H1 (cell line): ENCODE results near the gene HADHA. TPM values are rescaled to one million over a fixed set of nuclear protein-coding genes. Genes with fewer than 3 reads are reported as not detected.

ENCODE experiments used
- CTCF ChIA-PET: fragments of 300-600 bp; sonication (Branson Sonifier 250); formaldehyde crosslinking; loops from one replicate; lab custom pipeline; 2021; ENCODE audit not compliant: partially characterized antibody; lab: Charles Lee
- POLR2A ChIA-PET: fragments of 300-600 bp; sonication (Branson Sonifier 250); formaldehyde crosslinking; loops from one replicate; lab custom pipeline; 2021; ENCODE audit warnings: inconsistent platforms; ENCODE audit not compliant: partially characterized antibody; lab: Charles Lee
- DNase-seq, 2 experiments: peaks; one replicate each; pipeline versions ENCODE4 v3.0.0 to v3.0.0-alpha.2; 2010 to 2022; ENCODE audit warnings: low spot score in 2 of 2, low read depth in 1 of 2, mixed read lengths in 1 of 2
- FAIRE-seq: peaks from 2 replicates; lab custom pipeline; 2011; peaks lifted over from hg19 to GRCh38; lab: Jason Lieb, UNC
- H2AFZ ChIP-seq: 2 replicates; pipeline ENCODE4 v1.8.1; 2012; ENCODE audit warnings: low read length, inconsistent platforms
- H2AK5ac ChIP-seq: 2 replicates; pipeline ENCODE4 v1.6.1; 2013; ENCODE audit warnings: low read depth, low read length
- H2BK120ac ChIP-seq: replicated peaks from 2 replicates; pipeline ENCODE3; 2013; ENCODE audit warnings: low read depth, low read length, inconsistent platforms
- H2BK12ac ChIP-seq: 2 replicates; pipeline ENCODE4 v1.6.1; 2013; ENCODE audit warnings: low read depth, low read length
- H2BK15ac ChIP-seq: 2 replicates; pipeline ENCODE4 v1.6.1; 2013; ENCODE audit warnings: low read length
- H2BK20ac ChIP-seq: 2 replicates; pipeline ENCODE4 v1.6.1; 2013; ENCODE audit warnings: low read length
- H2BK5ac ChIP-seq: 2 replicates; pipeline ENCODE4 v1.6.1; 2013; ENCODE audit warnings: low read depth, low read length
- H3K14ac ChIP-seq: 2 replicates; pipeline ENCODE4 v1.6.1; 2013; ENCODE audit warnings: inconsistent platforms; ENCODE audit not compliant: insufficient read length
- H3K18ac ChIP-seq: 2 replicates; pipeline ENCODE4 v1.6.1; 2013; ENCODE audit warnings: low read length; ENCODE audit errors: extremely low read depth
- H3K23ac ChIP-seq: 2 replicates; pipeline ENCODE4 v1.6.1; 2013; ENCODE audit warnings: inconsistent platforms; ENCODE audit not compliant: insufficient read length
- H3K23me2 ChIP-seq: 2 replicates; pipeline ENCODE4 v1.6.1; 2013; ENCODE audit warnings: low read depth, low read length
- H3K27ac ChIP-seq: 2 replicates; pipeline ENCODE4 v1.6.1; 2011; ENCODE audit warnings: low read depth, low read length, inconsistent platforms
- H3K27me3 ChIP-seq, 4 experiments: replicated peaks in 1 of 4; 1 replicate in 1 of 4; 2 replicates in 3 of 4; pipeline versions ENCODE4 v1.6.1 to v1.8.1; 2011 to 2013; ENCODE audit warnings: low read length in 3 of 4, mild to moderate bottlenecking in 3 of 4, inconsistent platforms in 2 of 4, mixed read lengths in 2 of 4, moderate library complexity in 1 of 4; ENCODE audit not compliant: control insufficient read depth in 3 of 4, insufficient read depth in 3 of 4; ENCODE audit errors: extremely low read depth in 1 of 4
- H3K36me3 ChIP-seq, 4 experiments: 2 replicates each; pipeline versions ENCODE4 v1.6.1 to v1.8.1; 2011 to 2013; ENCODE audit warnings: mild to moderate bottlenecking in 4 of 4, low read length in 3 of 4, moderate library complexity in 2 of 4, control low read depth in 1 of 4, inconsistent platforms in 1 of 4; ENCODE audit not compliant: insufficient read depth in 4 of 4, control insufficient read depth in 2 of 4
- H3K4ac ChIP-seq: replicated peaks from 2 replicates; pipeline ENCODE3; 2013; ENCODE audit warnings: low read length, low read depth, mixed read lengths, inconsistent platforms; ENCODE audit not compliant: insufficient read length
- H3K4me1 ChIP-seq, 4 experiments: replicated peaks in 1 of 4; 1 replicate in 1 of 4; 2 replicates in 3 of 4; pipeline versions ENCODE4 v1.6.1 to v1.8.1; 2011 to 2013; ENCODE audit warnings: low read length in 3 of 4, inconsistent platforms in 2 of 4, mixed read lengths in 1 of 4; ENCODE audit not compliant: insufficient read depth in 4 of 4, control insufficient read depth in 3 of 4
- H3K4me2 ChIP-seq, 2 experiments: 2 replicates each; pipeline versions ENCODE4 v1.6.1 to v1.8.1; 2011 to 2013; ENCODE audit warnings: low read depth in 2 of 2, low read length in 2 of 2, control low read depth in 1 of 2, inconsistent platforms in 1 of 2, mild to moderate bottlenecking in 1 of 2; ENCODE audit not compliant: insufficient read depth in 1 of 2
- H3K4me3 ChIP-seq, 4 experiments: fragments of 200-600, 300-600 bp in 1 of 4; sonication (generic), shearing (Covaris generic), sonication (Bioruptor Twin) in 1 of 4; 2 replicates each; pipeline versions ENCODE4 v1.5.1 to v1.8.1; 2011 to 2016; ENCODE audit warnings: low read length in 4 of 4, low read depth in 3 of 4, control low read depth in 2 of 4, inconsistent platforms in 2 of 4, mild to moderate bottlenecking in 2 of 4, mixed read lengths in 1 of 4, moderate library complexity in 1 of 4; ENCODE audit not compliant: insufficient read depth in 2 of 4; ENCODE audit errors: extremely low read depth in 1 of 4
- H3K56ac ChIP-seq: replicated peaks from 2 replicates; pipeline ENCODE3; 2013; ENCODE audit warnings: low read depth, mild to moderate bottlenecking, mixed read lengths, low read length, inconsistent platforms; ENCODE audit not compliant: insufficient read length
- H3K79me1 ChIP-seq: 2 replicates; pipeline ENCODE4 v1.6.1; 2013; ENCODE audit warnings: low read depth, low read length, control low read depth
- H3K79me2 ChIP-seq, 2 experiments: 2 replicates each; pipeline versions ENCODE4 v1.6.1 to v1.8.1; 2012 to 2013; ENCODE audit warnings: low read length in 2 of 2, mild to moderate bottlenecking in 2 of 2, inconsistent platforms in 1 of 2; ENCODE audit not compliant: insufficient read depth in 2 of 2, control insufficient read depth in 1 of 2
- H3K9ac ChIP-seq, 4 experiments: replicated peaks in 1 of 4; 1 replicate in 1 of 4; 2 replicates in 3 of 4; pipeline versions ENCODE4 v1.6.1 to v1.8.1; 2011 to 2013; ENCODE audit warnings: low read depth in 3 of 4, low read length in 3 of 4, control low read depth in 2 of 4, mild to moderate bottlenecking in 2 of 4, moderate library complexity in 2 of 4, inconsistent platforms in 1 of 4; ENCODE audit errors: extremely low read depth in 1 of 4
- H3K9me3 ChIP-seq, 2 experiments: 2 replicates each; pipeline versions ENCODE4 v1.6.1 to v1.8.1; 2012 to 2013; ENCODE audit warnings: mild to moderate bottlenecking in 2 of 2, moderate library complexity in 2 of 2, control low read depth in 1 of 2, inconsistent platforms in 1 of 2, low read depth in 1 of 2, low read length in 1 of 2, mixed read lengths in 1 of 2; ENCODE audit not compliant: insufficient read depth in 2 of 2
- H4K20me1 ChIP-seq, 2 experiments: replicated peaks in 1 of 2; 2 replicates each; pipeline versions ENCODE3 to v1.8.1; 2011 to 2013; ENCODE audit warnings: inconsistent platforms in 2 of 2, low read length in 2 of 2, mild to moderate bottlenecking in 1 of 2; ENCODE audit not compliant: insufficient read depth in 2 of 2, control insufficient read depth in 1 of 2
- H4K5ac ChIP-seq: 2 replicates; pipeline ENCODE4 v1.6.1; 2013; ENCODE audit warnings: low read length, low read depth, mixed read lengths, inconsistent platforms; ENCODE audit not compliant: insufficient read length
- H4K8ac ChIP-seq: 2 replicates; pipeline ENCODE4 v1.8.0; 2013; ENCODE audit warnings: mild to moderate bottlenecking, moderate library complexity, low read length, inconsistent platforms; ENCODE audit not compliant: insufficient read depth; ENCODE audit errors: extremely low read depth
- H4K91ac ChIP-seq: replicated peaks from 2 replicates; pipeline ENCODE3; 2013; ENCODE audit warnings: low read length, mixed read lengths, inconsistent platforms; ENCODE audit not compliant: insufficient read length
- BACH1 ChIP-seq: IDR thresholded peaks from 2 replicates; pipeline ENCODE4 v1.6.1; 2012; ENCODE audit warnings: low read length, improper control_type of control experiment
- CHD1 ChIP-seq: IDR thresholded peaks from 2 replicates; pipeline ENCODE4 v1.6.1; 2012; ENCODE audit warnings: low read depth, low read length, improper control_type of control experiment
- GABPA ChIP-seq: IDR thresholded peaks from 2 replicates; pipeline ENCODE4 v1.6.1; 2011; ENCODE audit warnings: mild to moderate bottlenecking, low read length, moderate library complexity, borderline replicate concordance; ENCODE audit not compliant: insufficient read depth
- GTF2F1 ChIP-seq: IDR thresholded peaks from 2 replicates; pipeline ENCODE4 v1.6.1; 2012; ENCODE audit warnings: low read depth, low read length, improper control_type of control experiment, borderline replicate concordance
- JUND ChIP-seq: IDR thresholded peaks from 2 replicates; pipeline ENCODE4 v1.6.1; 2011; ENCODE audit warnings: mild to moderate bottlenecking, improper control_type of control experiment, low read length
- PHF8 ChIP-seq: fragments of 200-600 bp; sonication (generic); conservative IDR thresholded peaks from 2 replicates; pipeline ENCODE4 v1.7.1; 2012; ENCODE audit warnings: low read depth, mild to moderate bottlenecking, inconsistent platforms, low read length, moderate library complexity
- SIN3A ChIP-seq, 2 experiments: IDR thresholded peaks in 1 of 2; conservative IDR thresholded peaks in 1 of 2; 2 replicates each; pipeline ENCODE4 v1.6.1; 2011 to 2012; ENCODE audit warnings: low read length in 2 of 2, improper control_type of control experiment in 1 of 2, low read depth in 1 of 2, mild to moderate bottlenecking in 1 of 2
- TAF7 ChIP-seq: optimal IDR thresholded peaks from 2 replicates; pipeline ENCODE3; 2011; ENCODE audit warnings: low read depth, mild to moderate bottlenecking, inconsistent platforms, low read length, moderate library complexity, borderline replicate concordance
- TBP ChIP-seq: IDR thresholded peaks from 2 replicates; pipeline ENCODE4 v1.6.1; 2011; ENCODE audit warnings: low read depth, low read length, improper control_type of control experiment
- WGBS, 2 experiments: shearing (Covaris generic) in 1 of 2; methylation state at CpG; one replicate each; pipeline versions ENCODE4 v1.1.6 to v1.1.7; 2013 to 2015; ENCODE audit warnings: low lambda C conversion rate in 2 of 2, mixed read lengths in 2 of 2, inconsistent platforms in 1 of 2, low coverage in 1 of 2, missing lambda C conversion rate in 1 of 2; ENCODE audit not compliant: insufficient replicate concordance in 2 of 2, insufficient coverage in 1 of 2, insufficient read length in 1 of 2; ENCODE audit errors: extremely low coverage in 1 of 2, missing lambda C conversion rate in 1 of 2; 5-methylcytosine and 5-hydroxymethylcytosine counted together
- polyA plus RNA-seq, 7 experiments: library from polyadenylated mRNA; depleted of rRNA in 3 of 7; stranded (reverse) in 5 of 7; unstranded in 2 of 7; fragments of >200 nt in 5 of 7; fragments of 200-250 nt in 2 of 7; gene quantifications; 1 replicate in 5 of 7; 2 replicates in 1 of 7; 4 replicates in 1 of 7; pipeline versions ENCODE4 v1.2.1 to v1.2.3, GENCODE V29; 2011 to 2013; ENCODE audit warnings: missing spikeins in 2 of 7, mixed read lengths in 2 of 7
- total RNA-seq: library from RNA; stranded (reverse); fragmentation: NEBNext Ultra II Directional; extraction: Animal tissue kit (Norgen Biotek cat#: 25700); gene quantifications from 2 replicates; pipeline ENCODE4 v1.2.1, GENCODE V29; 2021
- TF ChIP-seq, protein P1 (sequence below): IDR thresholded peaks from 2 replicates; pipeline ENCODE4 v1.6.1; 2012; ENCODE audit warnings: inconsistent platforms
- TF ChIP-seq, protein P2 (sequence below): IDR thresholded peaks from 2 replicates; pipeline ENCODE4 v1.6.1; 2011; ENCODE audit warnings: low read length, improper control_type of control experiment

Gene HADHA
- total and polyA plus RNA-seq, 2 of the 8 experiments (the other 6 are each of a cell fraction or from before 2014, with no cell fraction given): 64.6 to 131 TPM

DNA sequence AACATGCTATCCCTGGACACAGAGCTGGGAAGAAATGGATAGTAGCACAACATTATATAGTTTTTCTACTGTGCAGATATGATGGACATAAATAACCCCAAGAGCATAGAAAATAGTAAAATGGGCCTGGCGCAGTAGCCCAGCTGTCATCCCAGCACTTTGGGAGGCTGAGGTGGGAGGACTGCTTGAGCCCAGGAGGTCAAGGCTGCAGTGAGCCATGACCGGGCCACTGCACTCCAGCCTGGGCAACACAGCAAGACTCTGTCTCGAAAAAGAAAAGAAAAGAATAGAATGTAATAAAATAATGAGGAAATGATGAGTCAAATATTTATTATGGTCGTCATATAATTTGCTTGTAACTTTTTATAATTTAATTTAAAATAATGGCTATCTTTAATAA, 79.0 kb downstream of the HADHA start:
- Histone ChIP-seq H3K18ac (no peak overlapping the region), H3K4me3 (no peak overlapping the region), H3K27me3 (no peaks in the 10 kb centered on the region), H3K9ac (no peak overlapping the region)
- no peak for TF ChIP-seq TBP
- no peak for TF ChIP-seq GABPA
- TF ChIP-seq BACH1: no peak
- no peak for TF ChIP-seq SIN3A (conservative IDR thresholded peaks at IDR 0.05 in 1 of 2, IDR thresholded peaks at IDR 0.05 in 1 of 2; ENCODE audit: low read depth in 1 of 2, low read length in 2 of 2)
- TF ChIP-seq CHD1: no peak
- TF ChIP-seq GTF2F1: no peak
- TF ChIP-seq TAF7: no peak
- no peak for TF ChIP-seq PHF8
- TF ChIP-seq, protein P1, sequence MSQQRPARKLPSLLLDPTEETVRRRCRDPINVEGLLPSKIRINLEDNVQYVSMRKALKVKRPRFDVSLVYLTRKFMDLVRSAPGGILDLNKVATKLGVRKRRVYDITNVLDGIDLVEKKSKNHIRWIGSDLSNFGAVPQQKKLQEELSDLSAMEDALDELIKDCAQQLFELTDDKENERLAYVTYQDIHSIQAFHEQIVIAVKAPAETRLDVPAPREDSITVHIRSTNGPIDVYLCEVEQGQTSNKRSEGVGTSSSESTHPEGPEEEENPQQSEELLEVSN: no peak
- TF ChIP-seq, protein P2, sequence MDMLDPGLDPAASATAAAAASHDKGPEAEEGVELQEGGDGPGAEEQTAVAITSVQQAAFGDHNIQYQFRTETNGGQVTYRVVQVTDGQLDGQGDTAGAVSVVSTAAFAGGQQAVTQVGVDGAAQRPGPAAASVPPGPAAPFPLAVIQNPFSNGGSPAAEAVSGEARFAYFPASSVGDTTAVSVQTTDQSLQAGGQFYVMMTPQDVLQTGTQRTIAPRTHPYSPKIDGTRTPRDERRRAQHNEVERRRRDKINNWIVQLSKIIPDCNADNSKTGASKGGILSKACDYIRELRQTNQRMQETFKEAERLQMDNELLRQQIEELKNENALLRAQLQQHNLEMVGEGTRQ: no peak
- no peak for TF ChIP-seq JUND
- TF ChIP-seq, all 59 proteins: peak for 0
- WGBS, 2 experiments: 90% methylated on average over 4 of the region's 4 CpGs; no CpG with 5 or more reads in 1 of the 2 experiments
- POLR2A ChIA-PET: interaction anchor here (0.6 kb wide), 1 partner anchor 494 kb away, joined by 3 read pairs; no protein-coding TSS in a partner anchor
- no peak overlapping the region for H3K23ac ChIP-seq
- H4K20me1 ChIP-seq: no peaks in the 10 kb centered on the region
- no peak overlapping the region for H4K91ac ChIP-seq
- H2BK15ac ChIP-seq: no peak overlapping the region
- H2BK12ac ChIP-seq: no peak overlapping the region
- no peak overlapping the region for H3K56ac ChIP-seq
- DNase-seq (no peak), FAIRE-seq (no peak)
- no peaks in the 10 kb centered on the region for H3K23me2 ChIP-seq
- no peak overlapping the region for H3K4me2 ChIP-seq
- no peaks in the 10 kb centered on the region for H3K79me2 ChIP-seq
- H2BK120ac ChIP-seq: no peak overlapping the region
- H3K79me1 ChIP-seq: no peaks in the 10 kb centered on the region
- no peak overlapping the region for H3K14ac ChIP-seq
- no peaks in the 10 kb centered on the region for H3K4me1 ChIP-seq
- H3K27ac ChIP-seq: no peak overlapping the region
- no peak overlapping the region for H2AFZ ChIP-seq
- H4K8ac ChIP-seq: no peak overlapping the region
- CTCF ChIA-PET: interaction anchor here (0.7 kb wide), 1 partner anchor 77 kb away, joined by 3 read pairs; no protein-coding TSS in a partner anchor
- H2AK5ac ChIP-seq: no peak overlapping the region
- no peaks in the 10 kb centered on the region for H3K36me3 ChIP-seq
- no peaks in the 10 kb centered on the region for H3K9me3 ChIP-seq
- no peak overlapping the region for H2BK5ac ChIP-seq
- no peak overlapping the region for H4K5ac ChIP-seq
- no peak overlapping the region for H2BK20ac ChIP-seq
- no peak overlapping the region for H3K4ac ChIP-seq
